H1 (cell line): Measurements from ENCODE around the gene SLC1A2. TPM values are rescaled to one million over a fixed set of nuclear protein-coding genes. Genes with fewer than 3 reads are reported as not detected.

Source experiments
- CTCF ChIA-PET: fragments of 300-600 bp; sonication (Branson Sonifier 250); formaldehyde crosslinking; loops from one replicate; lab custom pipeline; 2021; ENCODE audit not compliant: partially characterized antibody; lab: Charles Lee
- POLR2A ChIA-PET: fragments of 300-600 bp; sonication (Branson Sonifier 250); formaldehyde crosslinking; loops from one replicate; lab custom pipeline; 2021; ENCODE audit warnings: inconsistent platforms; ENCODE audit not compliant: partially characterized antibody; lab: Charles Lee
- DNase-seq, 2 experiments: peaks; one replicate each; pipeline versions ENCODE4 v3.0.0 to v3.0.0-alpha.2; 2010 to 2022; ENCODE audit warnings: low spot score in 2 of 2, low read depth in 1 of 2, mixed read lengths in 1 of 2
- FAIRE-seq: peaks from 2 replicates; lab custom pipeline; 2011; peaks lifted over from hg19 to GRCh38; lab: Jason Lieb, UNC
- H2AFZ ChIP-seq: 2 replicates; pipeline ENCODE4 v1.8.1; 2012; ENCODE audit warnings: low read length, inconsistent platforms
- H2AK5ac ChIP-seq: 2 replicates; pipeline ENCODE4 v1.6.1; 2013; ENCODE audit warnings: low read depth, low read length
- H2BK120ac ChIP-seq: replicated peaks from 2 replicates; pipeline ENCODE3; 2013; ENCODE audit warnings: low read depth, low read length, inconsistent platforms
- H2BK12ac ChIP-seq: 2 replicates; pipeline ENCODE4 v1.6.1; 2013; ENCODE audit warnings: low read depth, low read length
- H2BK15ac ChIP-seq: 2 replicates; pipeline ENCODE4 v1.6.1; 2013; ENCODE audit warnings: low read length
- H2BK20ac ChIP-seq: 2 replicates; pipeline ENCODE4 v1.6.1; 2013; ENCODE audit warnings: low read length
- H2BK5ac ChIP-seq: 2 replicates; pipeline ENCODE4 v1.6.1; 2013; ENCODE audit warnings: low read depth, low read length
- H3K14ac ChIP-seq: 2 replicates; pipeline ENCODE4 v1.6.1; 2013; ENCODE audit warnings: inconsistent platforms; ENCODE audit not compliant: insufficient read length
- H3K18ac ChIP-seq: 2 replicates; pipeline ENCODE4 v1.6.1; 2013; ENCODE audit warnings: low read length; ENCODE audit errors: extremely low read depth
- H3K23ac ChIP-seq: 2 replicates; pipeline ENCODE4 v1.6.1; 2013; ENCODE audit warnings: inconsistent platforms; ENCODE audit not compliant: insufficient read length
- H3K23me2 ChIP-seq: 2 replicates; pipeline ENCODE4 v1.6.1; 2013; ENCODE audit warnings: low read depth, low read length
- H3K27ac ChIP-seq: 2 replicates; pipeline ENCODE4 v1.6.1; 2011; ENCODE audit warnings: low read depth, low read length, inconsistent platforms
- H3K27me3 ChIP-seq, 4 experiments: replicated peaks in 1 of 4; 1 replicate in 1 of 4; 2 replicates in 3 of 4; pipeline versions ENCODE4 v1.6.1 to v1.8.1; 2011 to 2013; ENCODE audit warnings: low read length in 3 of 4, mild to moderate bottlenecking in 3 of 4, inconsistent platforms in 2 of 4, mixed read lengths in 2 of 4, moderate library complexity in 1 of 4; ENCODE audit not compliant: control insufficient read depth in 3 of 4, insufficient read depth in 3 of 4; ENCODE audit errors: extremely low read depth in 1 of 4
- H3K36me3 ChIP-seq, 4 experiments: 2 replicates each; pipeline versions ENCODE4 v1.6.1 to v1.8.1; 2011 to 2013; ENCODE audit warnings: mild to moderate bottlenecking in 4 of 4, low read length in 3 of 4, moderate library complexity in 2 of 4, control low read depth in 1 of 4, inconsistent platforms in 1 of 4; ENCODE audit not compliant: insufficient read depth in 4 of 4, control insufficient read depth in 2 of 4
- H3K4ac ChIP-seq: replicated peaks from 2 replicates; pipeline ENCODE3; 2013; ENCODE audit warnings: low read length, low read depth, mixed read lengths, inconsistent platforms; ENCODE audit not compliant: insufficient read length
- H3K4me1 ChIP-seq, 4 experiments: replicated peaks in 1 of 4; 1 replicate in 1 of 4; 2 replicates in 3 of 4; pipeline versions ENCODE4 v1.6.1 to v1.8.1; 2011 to 2013; ENCODE audit warnings: low read length in 3 of 4, inconsistent platforms in 2 of 4, mixed read lengths in 1 of 4; ENCODE audit not compliant: insufficient read depth in 4 of 4, control insufficient read depth in 3 of 4
- H3K4me2 ChIP-seq, 2 experiments: 2 replicates each; pipeline versions ENCODE4 v1.6.1 to v1.8.1; 2011 to 2013; ENCODE audit warnings: low read depth in 2 of 2, low read length in 2 of 2, control low read depth in 1 of 2, inconsistent platforms in 1 of 2, mild to moderate bottlenecking in 1 of 2; ENCODE audit not compliant: insufficient read depth in 1 of 2
- H3K4me3 ChIP-seq, 4 experiments: fragments of 200-600, 300-600 bp in 1 of 4; sonication (generic), shearing (Covaris generic), sonication (Bioruptor Twin) in 1 of 4; 2 replicates each; pipeline versions ENCODE4 v1.5.1 to v1.8.1; 2011 to 2016; ENCODE audit warnings: low read length in 4 of 4, low read depth in 3 of 4, control low read depth in 2 of 4, inconsistent platforms in 2 of 4, mild to moderate bottlenecking in 2 of 4, mixed read lengths in 1 of 4, moderate library complexity in 1 of 4; ENCODE audit not compliant: insufficient read depth in 2 of 4; ENCODE audit errors: extremely low read depth in 1 of 4
- H3K56ac ChIP-seq: replicated peaks from 2 replicates; pipeline ENCODE3; 2013; ENCODE audit warnings: low read depth, mild to moderate bottlenecking, mixed read lengths, low read length, inconsistent platforms; ENCODE audit not compliant: insufficient read length
- H3K79me1 ChIP-seq: 2 replicates; pipeline ENCODE4 v1.6.1; 2013; ENCODE audit warnings: low read depth, low read length, control low read depth
- H3K79me2 ChIP-seq, 2 experiments: 2 replicates each; pipeline versions ENCODE4 v1.6.1 to v1.8.1; 2012 to 2013; ENCODE audit warnings: low read length in 2 of 2, mild to moderate bottlenecking in 2 of 2, inconsistent platforms in 1 of 2; ENCODE audit not compliant: insufficient read depth in 2 of 2, control insufficient read depth in 1 of 2
- H3K9ac ChIP-seq, 4 experiments: replicated peaks in 1 of 4; 1 replicate in 1 of 4; 2 replicates in 3 of 4; pipeline versions ENCODE4 v1.6.1 to v1.8.1; 2011 to 2013; ENCODE audit warnings: low read depth in 3 of 4, low read length in 3 of 4, control low read depth in 2 of 4, mild to moderate bottlenecking in 2 of 4, moderate library complexity in 2 of 4, inconsistent platforms in 1 of 4; ENCODE audit errors: extremely low read depth in 1 of 4
- H3K9me3 ChIP-seq, 2 experiments: 2 replicates each; pipeline versions ENCODE4 v1.6.1 to v1.8.1; 2012 to 2013; ENCODE audit warnings: mild to moderate bottlenecking in 2 of 2, moderate library complexity in 2 of 2, control low read depth in 1 of 2, inconsistent platforms in 1 of 2, low read depth in 1 of 2, low read length in 1 of 2, mixed read lengths in 1 of 2; ENCODE audit not compliant: insufficient read depth in 2 of 2
- H4K20me1 ChIP-seq, 2 experiments: replicated peaks in 1 of 2; 2 replicates each; pipeline versions ENCODE3 to v1.8.1; 2011 to 2013; ENCODE audit warnings: inconsistent platforms in 2 of 2, low read length in 2 of 2, mild to moderate bottlenecking in 1 of 2; ENCODE audit not compliant: insufficient read depth in 2 of 2, control insufficient read depth in 1 of 2
- H4K5ac ChIP-seq: 2 replicates; pipeline ENCODE4 v1.6.1; 2013; ENCODE audit warnings: low read length, low read depth, mixed read lengths, inconsistent platforms; ENCODE audit not compliant: insufficient read length
- H4K8ac ChIP-seq: 2 replicates; pipeline ENCODE4 v1.8.0; 2013; ENCODE audit warnings: mild to moderate bottlenecking, moderate library complexity, low read length, inconsistent platforms; ENCODE audit not compliant: insufficient read depth; ENCODE audit errors: extremely low read depth
- H4K91ac ChIP-seq: replicated peaks from 2 replicates; pipeline ENCODE3; 2013; ENCODE audit warnings: low read length, mixed read lengths, inconsistent platforms; ENCODE audit not compliant: insufficient read length
- PHF8 ChIP-seq: fragments of 200-600 bp; sonication (generic); conservative IDR thresholded peaks from 2 replicates; pipeline ENCODE4 v1.7.1; 2012; ENCODE audit warnings: low read depth, mild to moderate bottlenecking, inconsistent platforms, low read length, moderate library complexity
- RAD21 ChIP-seq, 2 experiments: IDR thresholded peaks in 1 of 2; conservative IDR thresholded peaks in 1 of 2; 2 replicates each; pipeline ENCODE4 v1.6.1; 2011; ENCODE audit warnings: low read depth in 2 of 2, low read length in 2 of 2, improper control_type of control experiment in 1 of 2, inconsistent platforms in 1 of 2, mild to moderate bottlenecking in 1 of 2, moderate library complexity in 1 of 2
- WGBS, 2 experiments: shearing (Covaris generic) in 1 of 2; methylation state at CpG; one replicate each; pipeline versions ENCODE4 v1.1.6 to v1.1.7; 2013 to 2015; ENCODE audit warnings: low lambda C conversion rate in 2 of 2, mixed read lengths in 2 of 2, inconsistent platforms in 1 of 2, low coverage in 1 of 2, missing lambda C conversion rate in 1 of 2; ENCODE audit not compliant: insufficient replicate concordance in 2 of 2, insufficient coverage in 1 of 2, insufficient read length in 1 of 2; ENCODE audit errors: extremely low coverage in 1 of 2, missing lambda C conversion rate in 1 of 2; 5-methylcytosine and 5-hydroxymethylcytosine counted together
- polyA plus RNA-seq, 7 experiments: library from polyadenylated mRNA; depleted of rRNA in 3 of 7; stranded (reverse) in 5 of 7; unstranded in 2 of 7; fragments of >200 nt in 5 of 7; fragments of 200-250 nt in 2 of 7; gene quantifications; 1 replicate in 5 of 7; 2 replicates in 1 of 7; 4 replicates in 1 of 7; pipeline versions ENCODE4 v1.2.1 to v1.2.3, GENCODE V29; 2011 to 2013; ENCODE audit warnings: missing spikeins in 2 of 7, mixed read lengths in 2 of 7
- total RNA-seq: library from RNA; stranded (reverse); fragmentation: NEBNext Ultra II Directional; extraction: Animal tissue kit (Norgen Biotek cat#: 25700); gene quantifications from 2 replicates; pipeline ENCODE4 v1.2.1, GENCODE V29; 2021

The SLC1A2 gene
- total and polyA plus RNA-seq, 2 of the 8 experiments (the other 6 are each of a cell fraction or from before 2014, with no cell fraction given), result 0.57 to 1.2 TPM

DNA sequence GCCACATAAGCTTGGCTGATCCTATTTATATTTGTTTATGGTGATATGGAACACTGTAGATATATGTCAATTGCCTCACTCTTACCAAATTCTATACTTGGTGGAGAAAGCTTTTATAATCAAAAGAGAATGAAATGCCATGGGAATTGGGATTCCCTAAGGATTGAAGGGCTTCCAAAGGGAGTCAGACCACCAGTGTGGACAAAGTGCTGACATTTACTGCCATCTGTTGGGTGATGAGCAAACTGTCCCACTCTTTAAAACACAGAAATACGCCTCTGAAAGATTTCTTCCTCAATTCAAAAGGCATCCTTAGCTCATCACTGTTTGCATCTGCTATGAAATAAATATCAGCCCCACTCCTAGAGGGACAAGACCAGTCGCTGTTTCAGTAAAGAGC lies 7.1 kb downstream of the SLC1A2 start:
- Histone ChIP-seq H4K8ac (no peak overlapping the region), H3K9me3 (no peaks in the 10 kb centered on the region), H3K4me2 (no peak overlapping the region), H3K14ac (no peak overlapping the region), H3K18ac (no peak overlapping the region), H2BK20ac (no peak overlapping the region), H3K79me1 (no peaks in the 10 kb centered on the region), H3K4me3 (no peak overlapping the region), H3K4ac (no peak overlapping the region), H4K91ac (no peak overlapping the region), H3K56ac (no peak overlapping the region), H3K23me2 (no peaks in the 10 kb centered on the region), H3K36me3 (no peaks in the 10 kb centered on the region), H2BK15ac (no peak overlapping the region), H3K27ac (no peak overlapping the region), H2BK120ac (no peak overlapping the region), H4K5ac (no peak overlapping the region), H3K79me2 (no peaks in the 10 kb centered on the region), H2AK5ac (no peak overlapping the region), H2BK5ac (no peak overlapping the region), H3K4me1 (no peaks in the 10 kb centered on the region), H3K23ac (no peak overlapping the region), H2AFZ (no peak overlapping the region), H3K9ac (no peak overlapping the region), H3K27me3 (peaks cover 9 to 26% (median 16%) of the 10 kb centered on the region in 4 experiments), H4K20me1 (no peaks in the 10 kb centered on the region), H2BK12ac (no peak overlapping the region)
- FAIRE-seq, result peak; percentile 80
- WGBS, 2 experiments, result 61% methylated on average over 2 of the region's 2 CpGs; no CpG with 5 or more reads in 1 of the 2 experiments
- no peak for DNase-seq
- POLR2A ChIA-PET, result interaction anchor here (1.3 kb wide), 1 partner anchor 16 kb away, joined by 3 read pairs; no protein-coding TSS in a partner anchor
- CTCF ChIA-PET, result interaction anchor here (0.6 to 3.6 kb wide), 22 partner anchors 8 to 752 kb away, joined by 3 to 24 read pairs (median 4); no protein-coding TSS in a partner anchor
- TF ChIP-seq RAD21 (IDR thresholded peaks at IDR 0.05 in 1 of 2, conservative IDR thresholded peaks at IDR 0.05 in 1 of 2; ENCODE audit: low read depth in 2 of 2, low read length in 2 of 2) (peak; percentile 74 to 75), PHF8 (no peak)
